Nephron progenitor cell (in vitro differentiated cells): ENCODE data around the gene UGDH.
A peak's percentile ranks its signal among the peaks of the same experiment; 100 is the strongest.
"Not testable (repeated sequence)": the region's sequence is repeated elsewhere in the genome, so short reads cannot be mapped to it uniquely, and the experiment has no call there.

Source experiments
- DNase-seq: peaks from one replicate; pipeline ENCODE4 v3.0.0; 2021
- H3K27ac Mint-ChIP-seq: 2 replicates; pipeline ENCODE4 v1.8.0; 2021; ENCODE audit warnings: mild to moderate bottlenecking, moderate library complexity, mixed read lengths
- H3K27me3 Mint-ChIP-seq: 2 replicates; pipeline ENCODE4 v1.8.0; 2021; ENCODE audit warnings: mild to moderate bottlenecking, low read depth, mixed read lengths; ENCODE audit not compliant: poor library complexity
- H3K36me3 Mint-ChIP-seq: 2 replicates; pipeline ENCODE4 v1.8.0; 2021; ENCODE audit warnings: low read depth, mixed read lengths
- H3K4me1 Mint-ChIP-seq: 2 replicates; pipeline ENCODE4 v1.8.0; 2021; ENCODE audit warnings: mixed read lengths
- H3K4me3 Mint-ChIP-seq: 2 replicates; pipeline ENCODE4 v1.8.0; 2021; ENCODE audit warnings: mild to moderate bottlenecking, moderate library complexity, mixed read lengths
- H3K9me3 Mint-ChIP-seq: 2 replicates; pipeline ENCODE4 v1.8.0; 2021; ENCODE audit warnings: mild to moderate bottlenecking, moderate library complexity, mixed read lengths
- CTCF ChIP-seq: fragments of 200-600 bp; sonication (generic); IDR thresholded peaks from 2 replicates; pipeline ENCODE4 v1.5.0; 2021; ENCODE audit warnings: antibody characterized with exemption

The UGDH gene

GRCh38 chr4:39548425-39549067 is 21.3 kb upstream of the UGDH start:
- Mint-ChIP-seq H3K4me3 (no peak overlapping the region), H3K27ac (no peak overlapping the region), H3K9me3 (peaks cover 4% of the 10 kb centered on the region)

GRCh38 chr4:39544580-39545315 is 17.5 kb upstream of the UGDH start:
- no peak overlapping the region for H3K4me3 Mint-ChIP-seq
- DNase-seq = no peak
- H3K27me3 Mint-ChIP-seq = no peaks in the 10 kb centered on the region
- peaks cover 11% of the 10 kb centered on the region for H3K9me3 Mint-ChIP-seq
- peaks cover 34% of the 10 kb centered on the region for H3K4me1 Mint-ChIP-seq
- H3K36me3 Mint-ChIP-seq = peaks cover 32% of the 10 kb centered on the region
- no peak for TF ChIP-seq CTCF
- H3K27ac Mint-ChIP-seq = no peak overlapping the region

More at GRCh38 chr4:39548425-39549067, 21.3 kb upstream of the UGDH start:
- H3K36me3 Mint-ChIP-seq = peaks cover 27% of the 10 kb centered on the region
- H3K4me1 Mint-ChIP-seq = peaks cover 7% of the 10 kb centered on the region
- TF ChIP-seq CTCF = no peak
- no peak for DNase-seq
- no peaks in the 10 kb centered on the region for H3K27me3 Mint-ChIP-seq

- Mint-ChIP-seq H3K9me3 (peaks cover 13% of the 10 kb centered on the region), H3K36me3 (peaks cover 35% of the 10 kb centered on the region), H3K4me1 (peaks cover 40% of the 10 kb centered on the region), H3K27ac (peak overlapping the region; percentile 84)
- DNase-seq, H3K4me3 Mint-ChIP-seq, H3K27me3 Mint-ChIP-seq: not testable (repeated sequence)
Measured at GRCh38 chr4:39544080-39544479, 16.8 kb upstream of the UGDH start.

GRCh38 chr4:39543034-39543433 is 15.8 kb upstream of the UGDH start:
- no peaks in the 10 kb centered on the region for H3K27me3 Mint-ChIP-seq
- no peak overlapping the region for H3K4me3 Mint-ChIP-seq
- H3K9me3 Mint-ChIP-seq = peaks cover 15% of the 10 kb centered on the region
- peaks cover 43% of the 10 kb centered on the region for H3K4me1 Mint-ChIP-seq
- DNase-seq = no peak
- peaks cover 39% of the 10 kb centered on the region for H3K36me3 Mint-ChIP-seq
- no peak overlapping the region for H3K27ac Mint-ChIP-seq
- TF ChIP-seq CTCF = no peak

- DNase-seq = no peak
- TF ChIP-seq CTCF = no peak
- Mint-ChIP-seq H3K4me3 (no peak overlapping the region), H3K27ac (no peak overlapping the region), H3K27me3 (no peaks in the 10 kb centered on the region), H3K9me3 (peaks cover 15% of the 10 kb centered on the region), H3K36me3 (peaks cover 39% of the 10 kb centered on the region), H3K4me1 (peaks cover 43% of the 10 kb centered on the region)
Measured at GRCh38 chr4:39542611-39543012, 15.4 kb upstream of the UGDH start.

- H3K4me1 Mint-ChIP-seq = peaks cover 43% of the 10 kb centered on the region
- no peak for TF ChIP-seq CTCF
- DNase-seq = no peak
- peaks cover 15% of the 10 kb centered on the region for H3K9me3 Mint-ChIP-seq
- no peak overlapping the region for H3K27ac Mint-ChIP-seq
- no peaks in the 10 kb centered on the region for H3K27me3 Mint-ChIP-seq
- H3K4me3 Mint-ChIP-seq = no peak overlapping the region
- H3K36me3 Mint-ChIP-seq = peaks cover 39% of the 10 kb centered on the region
Measured at GRCh38 chr4:39541987-39542610, 14.9 kb upstream of the UGDH start.
